ENCODE measurements around the gene SETBP1. TPM values are rescaled to one million over a fixed set of nuclear protein-coding genes. Genes with fewer than 3 reads are reported as not detected.

Gene SETBP1
- total and polyA plus RNA-seq, 9 of the 15 experiments (the other 6 are each of a cell fraction or from before 2014, with no cell fraction given) = under 0.01 to 0.13 (median 0.04) TPM

- no peak overlapping the region for H2AFZ ChIP-seq (ENCODE audit: low read depth, low read length)
- DNase-seq (ENCODE audit: extremely low read depth in 1 of 4, low spot score in 3 of 4) (no peak), FAIRE-seq (no peak), ATAC-seq (no peak)
- in situ Hi-C loops (cut with MboI) = no loop called here
- H3K27me3 ChIP-seq (ENCODE audit: control insufficient read depth in 2 of 2, insufficient read depth in 2 of 2, low read length in 2 of 2) = no peaks in the 10 kb centered on the region
- no peaks in the 10 kb centered on the region for H3K9me3 ChIP-seq (replicated peaks; ENCODE audit: control insufficient read depth, insufficient read depth, low read depth, low read length)
- POLR2A ChIA-PET = no interaction called here
- WGBS (ENCODE audit: insufficient coverage, low coverage, missing lambda C conversion rate) = 0% methylated on average over 7 of the region's 8 CpGs
- intact Hi-C loops (cut with micrococcal nuclease) = loop anchor here (5.0 to 10.0 kb wide), 3 partner anchors 223 to 323 kb away; no protein-coding TSS in a partner anchor
- H3K4me1 ChIP-seq (replicated peaks in 1 of 2; ENCODE audit: control insufficient read depth in 2 of 2, insufficient read depth in 2 of 2, low read length in 2 of 2) = no peaks in the 10 kb centered on the region
- CTCF ChIA-PET (ENCODE audit: low intra/inter-chr PET ratio) = no interaction called here
- H3K9ac ChIP-seq (ENCODE audit: insufficient read depth in 1 of 2, low read depth in 2 of 2, low read length in 2 of 2) = no peak overlapping the region
- H3K36me3 ChIP-seq (ENCODE audit: control insufficient read depth, insufficient read depth, low read length) = no peaks in the 10 kb centered on the region
- H3K79me2 ChIP-seq (ENCODE audit: control insufficient read depth, insufficient read depth, low read length) = no peaks in the 10 kb centered on the region
- no peak overlapping the region for H3K4me2 ChIP-seq (ENCODE audit: insufficient read depth, low read length)
- no peak overlapping the region for H3K27ac ChIP-seq (ENCODE audit: extremely low read depth, low read depth, low read length)
- H4K20me1 ChIP-seq (replicated peaks; ENCODE audit: control insufficient read depth, insufficient read depth, low read length) = no peaks in the 10 kb centered on the region
- no TSS peak for BruUV-seq (replicated peaks)
- no peak overlapping the region for H3K4me3 ChIP-seq
- no peaks in the 10 kb centered on the region for H3K9me1 ChIP-seq (ENCODE audit: control insufficient read depth, insufficient read depth, low read length)
- TF ChIP-seq BRF1 (IDR thresholded peaks at IDR 0.05; ENCODE audit: borderline replicate concordance, extremely low read depth, insufficient read length) (no peak), ZNF384 (IDR thresholded peaks at IDR 0.05; ENCODE audit: low read depth, low read length) (no peak), TAL1 (IDR thresholded peaks at IDR 0.05) (no peak), CTBP1 (IDR thresholded peaks at IDR 0.05; ENCODE audit: borderline replicate concordance) (no peak), HOXB6 (CRISPR knock-in tag; IDR thresholded peaks at IDR 0.05; ENCODE audit: borderline replicate concordance) (no peak), ELF1 (tag; IDR thresholded peaks at IDR 0.05) (no peak), NEUROD1 (IDR thresholded peaks at IDR 0.05; ENCODE audit: borderline replicate concordance, low read depth, low read length, partially characterized antibody) (no peak), ZNF778 (CRISPR knock-in tag; IDR thresholded peaks at IDR 0.05) (no peak), RBM14 (IDR thresholded peaks at IDR 0.05; ENCODE audit: borderline replicate concordance, insufficient read depth, low read depth, low read length) (no peak), AFF4 (CRISPR knock-in tag; IDR thresholded peaks at IDR 0.05) (no peak)
These were observed 216.7 kb downstream of the SETBP1 start for GRCh38 chr18:44897411-44897810.
